Activated CD4-positive, alpha-beta T cell treated with anti-CD3 and anti-CD28 coated beads for 36 hours (primary cell): ENCODE data around the gene GFRA4. TPM values are rescaled to one million over a fixed set of nuclear protein-coding genes. Genes with fewer than 3 reads are reported as not detected.

ENCODE experiments used
- ATAC-seq: fragments of 200-7000 bp; cut with Tn5 transposase; one replicate; pipeline ENCODE4 v1.10.0; 2021; ENCODE audit warnings: mild to moderate bottlenecking, moderate library complexity
- CTCF ChIA-PET: fragments of 350-600 bp; sonication (Branson Sonifier 250); formaldehyde crosslinking; loops from one replicate; lab custom pipeline; 2021; ENCODE audit warnings: antibody characterized with exemption; lab: Charles Lee
- POLR2A ChIA-PET: fragments of 350-600 bp; sonication (Branson Sonifier 250); formaldehyde crosslinking; loops from one replicate; lab custom pipeline; 2021; ENCODE audit warnings: antibody characterized with exemption, inconsistent platforms; lab: Charles Lee
- DNase-seq: peaks from one replicate; pipeline ENCODE4 v3.0.0-alpha.2; 2020
- H3K27ac Mint-ChIP-seq: one replicate; pipeline ENCODE4 v1.8.0; 2021; ENCODE audit warnings: mixed read lengths
- H3K27me3 Mint-ChIP-seq: one replicate; pipeline ENCODE4 v1.8.0; 2021; ENCODE audit warnings: mixed read lengths
- H3K36me3 Mint-ChIP-seq: one replicate; pipeline ENCODE4 v1.8.0; 2021; ENCODE audit warnings: low read depth, mixed read lengths
- H3K4me1 Mint-ChIP-seq: one replicate; pipeline ENCODE4 v1.8.0; 2021; ENCODE audit warnings: mixed read lengths
- H3K4me3 Mint-ChIP-seq: one replicate; pipeline ENCODE4 v1.8.0; 2021; ENCODE audit warnings: mild to moderate bottlenecking, moderate library complexity, mixed read lengths
- H3K9me3 Mint-ChIP-seq: one replicate; pipeline ENCODE4 v1.8.0; 2021; ENCODE audit warnings: low read depth, mixed read lengths
- intact Hi-C, 2 experiments: fragments of 100-400 bp; cut with DNase I in 1 of 2; cut with micrococcal nuclease in 1 of 2; formaldehyde crosslinking; loops; one replicate each; pipeline versions ENCODE4 v1.14.2 to v1.15.1; 2022 to 2024; cut with DNase I, micrococcal nuclease
- total RNA-seq, 2 experiments: library from RNA; stranded (reverse); gene quantifications; one replicate each; pipeline ENCODE4 v1.2.3, GENCODE V29; 2021

The GFRA4 gene
- total RNA-seq, 2 experiments from 2014 or later = not detected

DNA sequence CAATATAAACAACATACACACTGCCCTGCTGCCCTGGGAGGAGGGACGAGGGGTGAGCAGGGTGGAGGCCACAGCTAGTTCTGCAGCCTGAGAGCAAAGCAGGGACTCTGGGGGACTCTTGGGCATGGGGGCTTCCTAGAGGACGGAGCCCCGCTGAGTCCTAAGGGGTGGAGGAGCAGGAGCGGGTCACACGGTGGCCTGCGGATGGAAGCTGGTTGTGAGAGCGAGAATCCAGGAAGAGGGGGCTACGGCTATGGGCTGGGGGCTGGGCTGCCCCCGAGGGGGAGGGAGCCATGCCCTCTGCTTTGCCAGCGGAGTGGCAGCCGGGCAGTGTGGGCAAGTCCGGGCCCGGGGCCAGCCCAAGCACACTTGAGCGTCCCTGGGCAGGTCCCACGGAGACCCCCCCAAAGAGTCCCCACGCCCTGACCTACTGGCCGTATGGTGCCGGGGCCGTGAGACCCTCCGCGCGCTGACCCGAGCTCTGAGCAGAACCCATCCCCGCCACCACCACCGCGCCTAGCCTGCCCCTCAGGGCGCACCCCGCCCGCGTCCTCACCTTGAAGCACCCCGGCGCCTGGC, 18.2 kb upstream of the GFRA4 start:
- Mint-ChIP-seq H3K36me3 (no peaks in the 10 kb centered on the region), H3K27me3 (peaks cover 27% of the 10 kb centered on the region), H3K27ac (no peak overlapping the region), H3K4me1 (peaks cover 6% of the 10 kb centered on the region), H3K9me3 (no peaks in the 10 kb centered on the region), H3K4me3 (no peak overlapping the region)
- DNase-seq (no peak), ATAC-seq (no peak)
- POLR2A ChIA-PET = no interaction called here
- CTCF ChIA-PET = interaction anchor here (1.4 kb wide), 1 partner anchor 174 kb away, joined by 6 read pairs; no protein-coding TSS in a partner anchor
- intact Hi-C loops = no loop called here

- ATAC-seq (no peak), DNase-seq (no peak)
- POLR2A ChIA-PET = no interaction called here
- no peaks in the 10 kb centered on the region for H3K36me3 Mint-ChIP-seq
- H3K9me3 Mint-ChIP-seq = no peaks in the 10 kb centered on the region
- peaks cover 6% of the 10 kb centered on the region for H3K4me1 Mint-ChIP-seq
- peaks cover 29% of the 10 kb centered on the region for H3K27me3 Mint-ChIP-seq
- CTCF ChIA-PET = interaction anchor here (1.4 kb wide), 1 partner anchor 174 kb away, joined by 6 read pairs; no protein-coding TSS in a partner anchor
- no peak overlapping the region for H3K27ac Mint-ChIP-seq
- intact Hi-C loops = no loop called here
- no peak overlapping the region for H3K4me3 Mint-ChIP-seq
Measured at GRCh38 chr20:3680701-3681351, 17.6 kb upstream of the GFRA4 start.

DNA sequence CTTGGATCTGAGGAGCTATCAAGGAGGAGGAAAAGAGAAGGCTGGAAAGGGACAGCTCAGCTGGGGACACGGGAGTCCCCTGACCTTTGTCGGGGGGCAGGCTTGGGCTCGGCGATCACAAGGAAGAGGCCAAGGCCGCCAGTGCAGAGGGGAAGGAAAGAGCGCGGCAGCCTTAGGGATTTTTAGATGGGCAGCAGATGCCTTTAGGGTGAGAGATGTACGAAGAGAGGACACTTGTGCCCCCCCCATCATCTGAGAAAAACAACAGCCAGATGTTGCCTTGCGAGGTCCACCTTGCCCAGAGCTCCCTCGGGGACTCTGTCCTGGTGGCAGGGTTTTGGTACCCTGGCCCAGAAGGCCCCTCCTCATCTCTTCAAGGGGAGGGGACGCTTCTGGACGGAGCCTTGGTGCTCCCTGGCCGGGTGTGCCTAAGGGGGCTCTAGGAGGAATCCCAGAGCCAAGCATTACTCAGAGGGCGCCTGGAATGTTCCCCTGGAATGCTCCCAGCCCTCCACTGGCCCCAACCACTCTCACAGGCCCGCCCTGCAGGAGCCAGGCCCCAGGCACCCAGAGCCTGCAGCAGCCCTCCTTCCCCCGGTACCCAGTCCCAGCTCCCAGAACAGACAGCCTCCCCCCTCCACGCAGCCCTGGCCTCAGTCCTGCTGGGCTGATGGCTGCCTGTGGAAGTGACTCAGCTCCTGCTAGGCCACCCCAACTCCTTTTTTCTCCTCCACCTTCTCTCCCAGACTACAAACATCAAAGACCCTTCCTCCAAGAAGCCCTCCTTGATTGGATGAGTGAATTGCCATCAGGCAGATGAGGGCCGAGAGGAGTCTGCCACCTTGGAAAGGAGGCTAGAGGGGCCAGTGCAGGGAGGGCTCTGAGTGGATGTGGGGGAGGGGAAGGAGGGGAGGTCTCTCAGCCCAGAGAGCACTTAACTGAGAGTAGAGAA, 16.8 kb upstream of the GFRA4 start:
- intact Hi-C loops = loop anchor here in 1 of 2 experiments (5.0 kb wide), 1 partner anchor 407 kb away; no protein-coding TSS in a partner anchor
- no peak for ATAC-seq
- Mint-ChIP-seq H3K27ac (no peak overlapping the region), H3K36me3 (no peaks in the 10 kb centered on the region), H3K27me3 (peaks cover 37% of the 10 kb centered on the region), H3K4me1 (peaks cover 6% of the 10 kb centered on the region), H3K4me3 (no peak overlapping the region), H3K9me3 (no peaks in the 10 kb centered on the region)
- CTCF ChIA-PET = interaction anchor here (0.6 kb wide), 1 partner anchor 98 kb away, joined by 3 read pairs; no protein-coding TSS in a partner anchor
- POLR2A ChIA-PET = no interaction called here
- DNase-seq = no peak

GRCh38 chr20:3678856-3679720, 15.9 kb upstream of the GFRA4 start:
- POLR2A ChIA-PET = no interaction called here
- peaks cover 40% of the 10 kb centered on the region for H3K27me3 Mint-ChIP-seq

DNA sequence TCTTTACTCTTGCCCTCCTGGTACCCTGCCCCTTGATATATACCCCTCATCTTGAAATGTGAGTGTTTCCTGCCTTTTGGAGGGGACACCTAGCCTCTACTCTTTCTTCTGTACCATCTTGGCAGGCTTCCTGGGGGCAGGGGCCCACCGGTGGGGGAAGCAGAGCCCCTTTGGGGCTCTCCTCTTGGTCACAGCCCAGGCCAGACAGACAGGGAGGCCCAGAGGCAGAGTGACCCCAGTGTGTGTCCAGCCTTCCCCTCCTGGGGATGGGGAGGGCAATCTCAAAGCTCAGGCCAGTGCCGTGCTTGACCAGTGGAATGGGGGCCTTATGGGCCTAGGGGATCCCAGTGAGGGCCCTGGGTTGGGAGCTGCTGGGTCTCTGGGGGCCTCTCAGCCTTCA, 15.0 kb upstream of the GFRA4 start:
- Mint-ChIP-seq H3K9me3 (no peaks in the 10 kb centered on the region), H3K27me3 (peaks cover 38% of the 10 kb centered on the region), H3K4me3 (no peak overlapping the region), H3K27ac (no peak overlapping the region), H3K4me1 (peaks cover 6% of the 10 kb centered on the region), H3K36me3 (no peaks in the 10 kb centered on the region)
- CTCF ChIA-PET = interaction anchor here (1.5 to 3.2 kb wide), 4 partner anchors 10 to 69 kb away, joined by 6 to 36 read pairs (median 14); no protein-coding TSS in a partner anchor
- intact Hi-C loops = loop anchor here in 1 of 2 experiments (5.0 kb wide), 1 partner anchor 409 kb away; no protein-coding TSS in a partner anchor
- DNase-seq = no peak
- ATAC-seq = no peak
- POLR2A ChIA-PET = no interaction called here

More at GRCh38 chr20:3678856-3679720, 15.9 kb upstream of the GFRA4 start:
- no peaks in the 10 kb centered on the region for H3K36me3 Mint-ChIP-seq
- H3K4me1 Mint-ChIP-seq = peaks cover 6% of the 10 kb centered on the region
- intact Hi-C loops = loop anchor here in 1 of 2 experiments (5.0 kb wide), 1 partner anchor 408 kb away; no protein-coding TSS in a partner anchor
- no peak for ATAC-seq
- no peaks in the 10 kb centered on the region for H3K9me3 Mint-ChIP-seq
- CTCF ChIA-PET = interaction anchor here (0.6 to 3.2 kb wide), 3 partner anchors 9 to 99 kb away, joined by 3 to 36 read pairs (median 4); no protein-coding TSS in a partner anchor
- no peak overlapping the region for H3K4me3 Mint-ChIP-seq
- H3K27ac Mint-ChIP-seq = no peak overlapping the region
- DNase-seq = no peak

DNA sequence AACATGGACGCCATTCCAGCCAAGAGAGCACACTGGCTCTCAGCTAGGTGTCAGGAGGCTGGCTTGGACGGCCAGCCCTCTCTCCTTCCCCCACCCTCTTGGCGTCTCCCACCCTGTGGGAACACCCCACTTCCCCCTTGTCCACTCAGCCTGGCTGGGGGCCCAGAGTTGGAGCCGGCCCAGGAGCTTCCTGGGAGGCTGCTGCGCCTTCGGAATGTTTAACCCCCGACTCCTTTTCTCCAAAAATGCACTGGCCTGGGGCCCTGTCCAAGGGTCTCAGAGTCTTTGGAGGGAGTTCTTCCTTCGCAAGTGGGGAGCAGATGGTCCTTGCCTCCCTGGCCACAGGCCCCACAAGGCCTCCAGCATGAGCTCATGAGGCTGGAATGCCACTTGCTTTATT, 14.5 kb upstream of the GFRA4 start:
- H3K9me3 Mint-ChIP-seq = no peaks in the 10 kb centered on the region
- no peaks in the 10 kb centered on the region for H3K36me3 Mint-ChIP-seq
- peaks cover 8% of the 10 kb centered on the region for H3K4me1 Mint-ChIP-seq
- ATAC-seq (no peak), DNase-seq (no peak)
- CTCF ChIA-PET = interaction anchor here (1.4 to 3.2 kb wide), 9 partner anchors 10 to 407 kb away, joined by 4 to 36 read pairs (median 7); no protein-coding TSS in a partner anchor
- no peak overlapping the region for H3K27ac Mint-ChIP-seq
- H3K4me3 Mint-ChIP-seq = no peak overlapping the region
- POLR2A ChIA-PET = no interaction called here
- H3K27me3 Mint-ChIP-seq = peaks cover 41% of the 10 kb centered on the region
- intact Hi-C loops = loop anchor here in 1 of 2 experiments (5.0 kb wide), 1 partner anchor 410 kb away; no protein-coding TSS in a partner anchor

DNA sequence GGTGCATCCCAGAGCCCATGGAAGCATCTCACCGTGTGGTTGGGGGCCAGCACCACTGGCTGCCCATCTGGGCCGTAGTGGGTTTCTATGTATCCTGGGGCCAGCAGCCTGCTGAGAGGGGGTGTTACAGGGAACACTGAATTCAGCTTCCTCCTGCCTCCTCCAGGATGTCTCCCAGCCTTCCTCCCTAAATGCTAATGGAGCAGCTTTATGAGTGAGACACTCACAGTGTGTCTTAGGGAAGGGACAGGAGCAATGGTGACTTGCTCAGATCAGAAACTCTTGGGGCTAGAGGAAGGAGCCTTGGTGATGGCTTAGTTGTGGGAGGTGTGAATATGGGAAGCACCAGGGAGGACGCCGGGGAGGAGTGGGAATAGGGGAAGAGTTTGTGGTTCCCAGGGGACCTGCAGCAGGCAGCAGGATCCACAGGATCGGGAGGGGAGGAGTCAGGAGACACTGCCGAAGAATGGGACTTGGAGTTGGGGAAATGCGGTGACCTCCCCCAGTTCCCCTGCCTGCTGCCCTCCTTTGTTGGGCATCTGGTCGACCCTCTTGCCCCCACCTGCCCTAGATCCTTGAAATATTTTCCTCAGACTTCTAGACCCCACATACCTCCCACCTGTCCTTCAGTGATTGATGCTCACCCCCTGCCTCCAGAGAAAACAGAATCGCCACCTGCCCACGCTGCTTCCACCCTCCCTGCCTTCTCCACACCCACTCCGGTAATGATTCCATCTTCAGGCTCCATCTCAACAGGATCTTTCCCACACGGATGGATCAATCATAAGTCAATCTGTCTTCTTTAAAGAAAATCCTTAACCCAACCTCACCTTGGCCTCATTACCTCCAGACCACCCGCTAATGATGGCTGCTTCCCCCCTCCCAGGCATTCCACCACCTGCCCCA, 12.0 kb upstream of the GFRA4 start:
- ChIA-PET POLR2A (no interaction called here), CTCF (interaction anchor here (0.8 to 3.5 kb wide), 12 partner anchors 9 to 180 kb away, joined by 3 to 36 read pairs (median 6); no protein-coding TSS in a partner anchor)
- no peaks in the 10 kb centered on the region for H3K36me3 Mint-ChIP-seq
- intact Hi-C loops = loop anchor here in 1 of 2 experiments (5.0 kb wide), 1 partner anchor 412 kb away; no protein-coding TSS in a partner anchor
- peaks cover 41% of the 10 kb centered on the region for H3K27me3 Mint-ChIP-seq
- H3K9me3 Mint-ChIP-seq = no peaks in the 10 kb centered on the region
- H3K4me3 Mint-ChIP-seq = no peak overlapping the region
- ATAC-seq (no peak), DNase-seq (no peak)
- H3K4me1 Mint-ChIP-seq = peaks cover 4% of the 10 kb centered on the region
- H3K27ac Mint-ChIP-seq = no peak overlapping the region

DNA sequence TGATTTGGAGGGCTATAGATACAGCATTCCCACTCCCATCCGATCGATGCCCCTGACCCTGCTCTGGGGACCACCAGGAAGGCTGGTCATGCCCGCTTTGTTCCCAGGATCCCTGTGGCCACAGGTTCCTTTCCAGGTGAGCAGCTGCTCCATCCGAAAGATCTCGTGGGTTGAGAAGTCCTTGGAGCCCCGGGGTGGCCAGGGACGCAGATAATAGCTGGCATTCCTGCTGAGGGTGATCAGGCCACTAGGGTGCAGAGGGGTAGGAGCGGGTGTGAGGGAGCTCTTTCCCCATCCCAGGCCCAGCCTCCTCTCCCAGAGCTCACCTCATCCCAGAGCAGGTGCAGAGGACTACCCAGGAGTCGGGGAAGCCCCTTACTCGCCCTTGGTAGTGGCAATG, 11.2 kb upstream of the GFRA4 start:
- Mint-ChIP-seq H3K4me1 (peaks cover 4% of the 10 kb centered on the region), H3K4me3 (no peak overlapping the region), H3K36me3 (no peaks in the 10 kb centered on the region), H3K9me3 (no peaks in the 10 kb centered on the region), H3K27ac (no peak overlapping the region), H3K27me3 (peaks cover 38% of the 10 kb centered on the region)
- ATAC-seq (no peak), DNase-seq (no peak)
- ChIA-PET CTCF (interaction anchor here (0.6 to 3.5 kb wide), 6 partner anchors 9 to 81 kb away, joined by 3 to 16 read pairs (median 4); no protein-coding TSS in a partner anchor), POLR2A (no interaction called here)
- intact Hi-C loops = no loop called here

- Mint-ChIP-seq H3K9me3 (no peaks in the 10 kb centered on the region), H3K27me3 (peaks cover 37% of the 10 kb centered on the region), H3K4me3 (no peak overlapping the region), H3K36me3 (no peaks in the 10 kb centered on the region), H3K4me1 (peaks cover 4% of the 10 kb centered on the region), H3K27ac (no peak overlapping the region)
- ChIA-PET POLR2A (interaction anchor here (0.6 kb wide), 1 partner anchor 618 kb away, joined by 5 read pairs; no protein-coding TSS in a partner anchor), CTCF (interaction anchor here (0.6 to 1.5 kb wide), 2 partner anchors 21 to 78 kb away, joined by 3 to 4 read pairs; no protein-coding TSS in a partner anchor)
- DNase-seq = no peak
- intact Hi-C loops = no loop called here
- ATAC-seq = no peak
Measured at GRCh38 chr20:3673221-3674070, 10.2 kb upstream of the GFRA4 start.
